Smooth muscle cell (in vitro differentiated cells): ENCODE data around the gene NEU2. TPM values are rescaled to one million over a fixed set of nuclear protein-coding genes. Genes with fewer than 3 reads are reported as not detected.

Experiments
- DNase-seq: peaks from one replicate; lab custom pipeline; 2025; ENCODE audit not compliant: unreplicated experiment; lab: John Stamatoyannopoulos, UW
- H2AFZ ChIP-seq: fragments of 200-600 bp; sonication (generic); 2 replicates; pipeline ENCODE4 v1.6.0; 2016; ENCODE audit warnings: antibody characterized with exemption, low read depth, mild to moderate bottlenecking
- H3F3A ChIP-seq: fragments of 200-600 bp; sonication (generic); 2 replicates; pipeline ENCODE4 v1.6.0; 2017; ENCODE audit warnings: antibody characterized with exemption, low read depth
- H3K27ac ChIP-seq: fragments of 200-600 bp; sonication (generic); 2 replicates; pipeline ENCODE4 v1.5.1; 2016; ENCODE audit warnings: low read depth, mild to moderate bottlenecking
- H3K27me3 ChIP-seq: fragments of 200-600 bp; sonication (generic); 2 replicates; pipeline ENCODE4 v1.6.1; 2016; ENCODE audit warnings: low read depth, mild to moderate bottlenecking
- H3K36me3 ChIP-seq: fragments of 200-600 bp; sonication (generic); 2 replicates; pipeline ENCODE4 v1.5.1; 2016; ENCODE audit warnings: low read depth
- H3K4me1 ChIP-seq: fragments of 200-600 bp; sonication (generic); 2 replicates; pipeline ENCODE4 v1.5.1; 2016; ENCODE audit warnings: low read depth
- H3K4me2 ChIP-seq: fragments of 200-600 bp; sonication (generic); 2 replicates; pipeline ENCODE4 v1.6.0; 2016; ENCODE audit warnings: mild to moderate bottlenecking
- H3K4me3 ChIP-seq: fragments of 200-600 bp; sonication (generic); 2 replicates; pipeline ENCODE4 v1.5.1; 2016; ENCODE audit warnings: mild to moderate bottlenecking
- H3K79me2 ChIP-seq: fragments of 200-600 bp; sonication (generic); 2 replicates; pipeline ENCODE4 v1.6.0; 2016; ENCODE audit warnings: low read depth, mild to moderate bottlenecking
- H3K9ac ChIP-seq: fragments of 200-600 bp; sonication (generic); 2 replicates; pipeline ENCODE4 v1.6.0; 2016; ENCODE audit warnings: low read depth
- H3K9me3 ChIP-seq: fragments of 200-600 bp; sonication (generic); replicated peaks from 2 replicates; pipeline ENCODE4 v1.5.1; 2016; ENCODE audit warnings: low read depth
- H4K20me1 ChIP-seq: fragments of 200-600 bp; sonication (generic); 2 replicates; pipeline ENCODE4 v1.6.0; 2016; ENCODE audit warnings: low read depth
- WGBS: methylation state at CpG from one replicate; pipeline ENCODE4 v1.1.7; 2016; ENCODE audit warnings: low lambda C conversion rate; 5-methylcytosine and 5-hydroxymethylcytosine counted together
- polyA plus RNA-seq: library from polyadenylated mRNA; unstranded; fragments of >200 nt; fragmentation: Nextera tagmentation; extraction: Ambion mirVana; gene quantifications from 2 replicates; pipeline ENCODE4 v1.2.1, GENCODE V29; 2016
- total RNA-seq: library from RNA; depleted of rRNA; stranded (reverse); fragments of >200 nt; gene quantifications from 2 replicates; pipeline ENCODE4 v1.2.3, GENCODE V29; 2014
- TF ChIP-seq, protein P1 (sequence below): fragments of 200-600 bp; sonication (generic); IDR thresholded peaks from 2 replicates; pipeline ENCODE4 v1.5.1; 2017; ENCODE audit warnings: borderline replicate concordance, mild to moderate bottlenecking, antibody characterized with exemption; ENCODE audit not compliant: insufficient read depth, poor library complexity, severe bottlenecking

NEU2 gene
- total and polyA plus RNA-seq, 2 experiments from 2014 or later, result 0.94 TPM; not detected in 1

DNA sequence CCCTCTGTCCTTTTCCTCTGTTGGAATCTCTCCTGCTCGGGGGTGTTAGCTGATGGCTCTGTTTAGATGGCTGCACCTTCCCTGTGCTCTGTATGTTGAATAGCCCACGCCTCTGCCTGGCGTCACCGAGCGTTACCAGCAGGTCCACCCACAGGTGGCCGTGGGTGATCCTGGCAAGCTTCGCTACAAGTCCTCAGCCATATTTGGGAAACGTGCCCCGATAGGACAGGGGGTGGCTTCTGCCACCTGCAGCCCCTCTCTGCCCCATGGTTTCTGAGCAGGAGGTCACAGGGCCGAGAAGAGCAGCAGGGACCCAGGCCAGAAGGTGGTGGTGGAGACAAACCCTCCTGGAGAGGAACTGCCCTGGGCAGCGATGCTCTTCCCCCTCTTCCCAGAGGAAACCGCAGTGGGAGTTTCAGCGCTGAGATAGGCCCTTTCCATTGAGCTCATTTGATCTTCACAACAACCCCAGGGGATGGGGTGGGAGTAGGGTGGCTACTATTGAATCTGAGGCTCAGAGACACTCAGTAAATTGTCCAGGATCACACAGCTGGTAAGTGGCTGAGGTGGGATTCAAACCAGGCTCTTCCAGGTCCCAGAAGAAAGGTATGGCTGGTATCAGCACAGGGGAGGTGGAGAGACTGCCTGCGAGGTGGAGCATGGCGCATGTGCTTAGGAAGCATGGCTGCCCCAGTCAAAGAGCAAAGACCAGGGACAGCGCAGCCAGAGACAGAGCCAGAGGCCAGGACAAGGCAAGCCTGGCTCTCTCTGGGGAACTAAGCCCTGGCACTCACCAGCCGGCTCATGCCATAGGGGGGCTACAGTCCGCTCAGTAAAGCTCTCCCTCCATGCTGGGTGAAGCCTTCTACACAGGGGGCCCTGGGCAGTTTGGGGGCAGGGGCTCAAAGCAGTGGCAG, 34.5 kb upstream of the NEU2 start:
- no peaks in the 10 kb centered on the region for H3K9me3 ChIP-seq
- H2AFZ ChIP-seq, result no peak overlapping the region
- H4K20me1 ChIP-seq, result no peaks in the 10 kb centered on the region
- no peaks in the 10 kb centered on the region for H3F3A ChIP-seq
- no peaks in the 10 kb centered on the region for H3K79me2 ChIP-seq
- DNase-seq, result no peak
- H3K36me3 ChIP-seq, result no peaks in the 10 kb centered on the region
- H3K4me3 ChIP-seq, result no peak overlapping the region
- H3K9ac ChIP-seq, result no peak overlapping the region
- 95% methylated on average over 17 of the region's 18 CpGs for WGBS
- TF ChIP-seq, protein P1, sequence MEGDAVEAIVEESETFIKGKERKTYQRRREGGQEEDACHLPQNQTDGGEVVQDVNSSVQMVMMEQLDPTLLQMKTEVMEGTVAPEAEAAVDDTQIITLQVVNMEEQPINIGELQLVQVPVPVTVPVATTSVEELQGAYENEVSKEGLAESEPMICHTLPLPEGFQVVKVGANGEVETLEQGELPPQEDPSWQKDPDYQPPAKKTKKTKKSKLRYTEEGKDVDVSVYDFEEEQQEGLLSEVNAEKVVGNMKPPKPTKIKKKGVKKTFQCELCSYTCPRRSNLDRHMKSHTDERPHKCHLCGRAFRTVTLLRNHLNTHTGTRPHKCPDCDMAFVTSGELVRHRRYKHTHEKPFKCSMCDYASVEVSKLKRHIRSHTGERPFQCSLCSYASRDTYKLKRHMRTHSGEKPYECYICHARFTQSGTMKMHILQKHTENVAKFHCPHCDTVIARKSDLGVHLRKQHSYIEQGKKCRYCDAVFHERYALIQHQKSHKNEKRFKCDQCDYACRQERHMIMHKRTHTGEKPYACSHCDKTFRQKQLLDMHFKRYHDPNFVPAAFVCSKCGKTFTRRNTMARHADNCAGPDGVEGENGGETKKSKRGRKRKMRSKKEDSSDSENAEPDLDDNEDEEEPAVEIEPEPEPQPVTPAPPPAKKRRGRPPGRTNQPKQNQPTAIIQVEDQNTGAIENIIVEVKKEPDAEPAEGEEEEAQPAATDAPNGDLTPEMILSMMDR, result no peak
- H3K4me1 ChIP-seq, result no peaks in the 10 kb centered on the region
- H3K27ac ChIP-seq, result no peak overlapping the region
- H3K27me3 ChIP-seq, result no peaks in the 10 kb centered on the region
- H3K4me2 ChIP-seq, result no peak overlapping the region

DNA sequence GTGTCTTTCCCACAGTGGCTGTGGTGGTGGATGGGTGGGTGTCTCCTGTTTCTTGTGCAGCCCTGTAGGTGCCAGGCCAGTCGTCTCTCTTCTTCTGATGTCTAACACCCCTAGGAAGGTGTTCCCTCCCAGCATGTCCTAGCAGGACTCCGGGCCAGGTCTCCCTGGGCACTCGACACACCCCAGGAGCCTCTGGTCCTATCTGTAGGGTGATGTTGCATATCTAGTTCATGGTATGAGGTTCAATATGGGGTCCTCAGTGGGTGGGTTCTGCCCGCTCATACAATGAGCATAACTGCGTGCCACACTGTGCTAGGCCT, 33.8 kb upstream of the NEU2 start:
- no peaks in the 10 kb centered on the region for H3K27me3 ChIP-seq
- over 99% methylated on average over 5 of the region's 5 CpGs for WGBS
- H3K27ac ChIP-seq, result no peak overlapping the region
- H3K9me3 ChIP-seq, result no peaks in the 10 kb centered on the region
- TF ChIP-seq, protein P1, result no peak
- H3K4me1 ChIP-seq, result no peaks in the 10 kb centered on the region
- no peaks in the 10 kb centered on the region for H3F3A ChIP-seq
- no peak for DNase-seq
- H3K4me3 ChIP-seq, result no peak overlapping the region
- no peak overlapping the region for H2AFZ ChIP-seq
- no peaks in the 10 kb centered on the region for H3K79me2 ChIP-seq
- H4K20me1 ChIP-seq, result no peaks in the 10 kb centered on the region
- no peak overlapping the region for H3K4me2 ChIP-seq
- no peaks in the 10 kb centered on the region for H3K36me3 ChIP-seq
- H3K9ac ChIP-seq, result no peak overlapping the region

DNA sequence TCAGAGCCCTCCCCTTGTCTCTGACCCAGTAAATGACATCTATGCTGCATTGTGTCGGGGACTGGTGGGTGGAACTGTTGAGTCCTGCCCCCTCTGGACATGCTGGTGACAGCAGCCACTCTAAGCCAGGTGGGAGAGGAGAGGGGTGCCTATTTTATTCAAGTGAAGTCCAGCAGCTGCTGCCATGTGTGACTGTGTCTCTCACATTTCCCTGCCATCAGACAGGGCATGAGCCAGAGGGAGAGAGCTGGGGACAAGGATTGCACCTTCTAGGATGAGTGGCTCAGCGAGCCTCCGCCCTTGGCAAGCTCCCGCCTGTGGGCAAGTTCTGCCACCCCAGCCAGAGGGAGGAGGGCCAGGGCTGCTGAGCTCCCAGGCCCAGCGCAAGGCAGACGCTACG, 33.1 kb upstream of the NEU2 start:
- Histone ChIP-seq H3K4me1 (no peaks in the 10 kb centered on the region), H3K79me2 (no peaks in the 10 kb centered on the region), H3K4me2 (no peak overlapping the region), H3K4me3 (no peak overlapping the region), H3K27me3 (no peaks in the 10 kb centered on the region), H3K36me3 (no peaks in the 10 kb centered on the region), H2AFZ (no peak overlapping the region), H3F3A (no peaks in the 10 kb centered on the region), H4K20me1 (no peaks in the 10 kb centered on the region), H3K9ac (no peak overlapping the region), H3K9me3 (no peaks in the 10 kb centered on the region), H3K27ac (no peak overlapping the region)
- DNase-seq, result no peak
- 93% methylated on average over 7 of the region's 7 CpGs for WGBS
- TF ChIP-seq, protein P1, result no peak
